SH-SY5Y (cell line): ENCODE measurements around the gene CXXC5.

Experiments
- GATA2 ChIP-seq: IDR thresholded peaks from 2 replicates; pipeline ENCODE4 v1.6.1; 2011; ENCODE audit warnings: mild to moderate bottlenecking, low read depth, low read length
- GATA3 ChIP-seq: IDR thresholded peaks from 2 replicates; pipeline ENCODE4 v1.6.1; 2011; ENCODE audit warnings: low read depth, mild to moderate bottlenecking, low read length, moderate library complexity

GRCh38 chr5:139651043-139651834, 3.1 kb downstream of the CXXC5 start:
- TF ChIP-seq GATA3 (no peak), GATA2 (no peak)
